HG02763 (cell line): Measurements from ENCODE around the gene PAQR9.

Experiments
- ATAC-seq: cut with Tn5 transposase; IDR thresholded peaks from one replicate; pipeline ENCODE4 v1.9.1; 2021; ENCODE audit warnings: mild to moderate bottlenecking, moderate library complexity; ENCODE audit not compliant: unreplicated experiment

PAQR9 gene

GRCh38 chr3:142982038-142982773, 18.7 kb upstream of the PAQR9 start:
- ATAC-seq = no peak

GRCh38 chr3:142981108-142981507, 17.6 kb upstream of the PAQR9 start:
- no peak for ATAC-seq

GRCh38 chr3:142977399-142977728, 13.9 kb upstream of the PAQR9 start:
- ATAC-seq = no peak

GRCh38 chr3:142976621-142977398, 13.3 kb upstream of the PAQR9 start:
- no peak for ATAC-seq

GRCh38 chr3:142975316-142975995, 12.0 kb upstream of the PAQR9 start:
- ATAC-seq = no peak

GRCh38 chr3:142973217-142974009, 9.9 kb upstream of the PAQR9 start:
- no peak for ATAC-seq

GRCh38 chr3:142972092-142972753, 8.7 kb upstream of the PAQR9 start:
- ATAC-seq = no peak

GRCh38 chr3:142971431-142971830, 8.0 kb upstream of the PAQR9 start:
- ATAC-seq = no peak

GRCh38 chr3:142968319-142969025, 5.0 kb upstream of the PAQR9 start:
- no peak for ATAC-seq

- ATAC-seq = no peak
Measured at GRCh38 chr3:142966808-142967207, 3.3 kb upstream of the PAQR9 start.

- ATAC-seq = no peak
Measured at GRCh38 chr3:142965581-142965980, 2.1 kb upstream of the PAQR9 start.

- no peak for ATAC-seq
Measured at GRCh38 chr3:142963234-142963515, 299 bp downstream of the PAQR9 start.

GRCh38 chr3:142962520-142963233, 797 bp downstream of the PAQR9 start:
- no peak for ATAC-seq

GRCh38 chr3:142962175-142962519, 1.3 kb downstream of the PAQR9 start:
- no peak for ATAC-seq

GRCh38 chr3:142961539-142961938, 1.9 kb downstream of the PAQR9 start:
- ATAC-seq = no peak

GRCh38 chr3:142960322-142960850, 3.1 kb downstream of the PAQR9 start:
- no peak for ATAC-seq

- no peak for ATAC-seq
Measured at GRCh38 chr3:142958707-142959106, 4.8 kb downstream of the PAQR9 start.

GRCh38 chr3:142953443-142953842, 10.0 kb downstream of the PAQR9 start:
- ATAC-seq = no peak
